Coronary artery (tissue), 2 donors: ENCODE measurements around the gene APOLD1.

Experiments
- DNase-seq: peaks from one replicate; pipeline ENCODE4 v3.0.0-alpha.2; 2017; ENCODE audit warnings: low spot score
- H3K27ac ChIP-seq, 2 donors: fragments of 200-600 bp; sonication (generic); one replicate each; pipeline ENCODE4 v1.5.1; 2016 to 2019
- H3K4me3 ChIP-seq: fragments of 200-600 bp; sonication (generic); 2 replicates; pipeline ENCODE4 v1.5.1; 2016; ENCODE audit warnings: mild to moderate bottlenecking, moderate library complexity
- TF ChIP-seq, protein P1 (sequence below): fragments of 200-600 bp; sonication (generic); IDR thresholded peaks from one replicate; pipeline ENCODE4 v1.5.1; 2019; ENCODE audit warnings: antibody characterized with exemption

The APOLD1 gene

DNA sequence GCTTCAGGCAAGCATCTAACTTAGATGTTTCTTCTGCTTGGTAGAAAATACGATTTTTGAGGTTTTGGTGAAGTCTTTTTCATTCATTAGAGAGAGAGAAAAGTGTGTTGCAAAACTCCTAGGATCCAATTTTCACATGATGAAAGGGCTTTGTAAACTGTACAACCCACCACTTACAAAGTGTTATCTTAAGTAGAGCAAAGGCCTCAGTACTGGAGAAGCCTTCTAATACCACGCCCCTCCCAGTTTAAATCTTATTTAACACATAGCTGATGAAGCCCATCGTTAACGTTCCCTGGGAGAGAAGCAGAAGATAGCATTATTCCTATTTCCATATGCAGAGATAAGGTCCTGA, 869 bp downstream of the APOLD1 start:
- no peak for DNase-seq
- peak overlapping the region; percentile 94 to 99 for H3K27ac ChIP-seq
- peak overlapping the region; percentile 86 for H3K4me3 ChIP-seq

DNA sequence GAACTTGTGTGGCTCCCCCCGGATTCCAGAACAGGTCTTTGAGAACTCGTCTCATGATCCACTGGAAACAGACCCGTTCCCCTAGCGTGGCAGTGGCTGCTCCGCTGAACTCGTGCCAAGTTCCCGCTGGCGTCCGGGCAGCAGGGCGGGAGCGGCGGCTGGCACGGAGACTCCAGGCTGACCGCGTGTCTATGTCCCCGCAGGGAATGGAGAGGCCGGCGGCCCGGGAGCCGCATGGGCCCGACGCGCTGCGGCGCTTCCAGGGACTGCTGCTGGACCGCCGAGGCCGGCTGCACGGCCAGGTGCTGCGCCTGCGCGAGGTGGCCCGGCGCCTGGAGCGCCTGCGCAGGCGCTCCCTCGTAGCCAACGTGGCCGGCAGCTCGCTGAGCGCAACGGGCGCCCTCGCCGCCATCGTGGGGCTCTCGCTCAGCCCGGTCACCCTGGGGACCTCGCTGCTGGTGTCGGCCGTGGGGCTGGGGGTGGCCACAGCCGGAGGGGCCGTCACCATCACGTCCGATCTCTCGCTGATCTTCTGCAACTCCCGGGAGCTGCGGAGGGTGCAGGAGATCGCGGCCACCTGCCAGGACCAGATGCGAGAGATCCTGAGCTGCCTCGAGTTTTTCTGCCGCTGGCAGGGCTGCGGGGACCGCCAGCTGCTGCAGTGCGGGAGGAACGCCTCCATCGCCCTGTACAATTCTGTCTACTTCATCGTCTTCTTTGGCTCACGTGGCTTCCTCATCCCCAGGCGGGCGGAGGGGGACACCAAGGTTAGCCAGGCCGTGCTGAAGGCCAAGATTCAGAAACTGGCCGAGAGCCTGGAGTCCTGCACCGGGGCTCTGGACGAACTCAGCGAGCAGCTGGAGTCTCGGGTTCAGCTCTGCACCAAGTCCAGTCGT, 1.5 kb downstream of the APOLD1 start:
- peak overlapping the region; percentile 86 for H3K4me3 ChIP-seq
- peak overlapping the region; percentile 94 to 99 for H3K27ac ChIP-seq
- TF ChIP-seq, protein P1, sequence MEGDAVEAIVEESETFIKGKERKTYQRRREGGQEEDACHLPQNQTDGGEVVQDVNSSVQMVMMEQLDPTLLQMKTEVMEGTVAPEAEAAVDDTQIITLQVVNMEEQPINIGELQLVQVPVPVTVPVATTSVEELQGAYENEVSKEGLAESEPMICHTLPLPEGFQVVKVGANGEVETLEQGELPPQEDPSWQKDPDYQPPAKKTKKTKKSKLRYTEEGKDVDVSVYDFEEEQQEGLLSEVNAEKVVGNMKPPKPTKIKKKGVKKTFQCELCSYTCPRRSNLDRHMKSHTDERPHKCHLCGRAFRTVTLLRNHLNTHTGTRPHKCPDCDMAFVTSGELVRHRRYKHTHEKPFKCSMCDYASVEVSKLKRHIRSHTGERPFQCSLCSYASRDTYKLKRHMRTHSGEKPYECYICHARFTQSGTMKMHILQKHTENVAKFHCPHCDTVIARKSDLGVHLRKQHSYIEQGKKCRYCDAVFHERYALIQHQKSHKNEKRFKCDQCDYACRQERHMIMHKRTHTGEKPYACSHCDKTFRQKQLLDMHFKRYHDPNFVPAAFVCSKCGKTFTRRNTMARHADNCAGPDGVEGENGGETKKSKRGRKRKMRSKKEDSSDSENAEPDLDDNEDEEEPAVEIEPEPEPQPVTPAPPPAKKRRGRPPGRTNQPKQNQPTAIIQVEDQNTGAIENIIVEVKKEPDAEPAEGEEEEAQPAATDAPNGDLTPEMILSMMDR = no peak
- peak; percentile 89 for DNase-seq

More for the DNA sequence above, 869 bp downstream of the APOLD1 start:
- TF ChIP-seq, protein P1 = no peak

GRCh38 chr12:12788131-12788530, 2.7 kb downstream of the APOLD1 start:
- Histone ChIP-seq H3K4me3 (peak overlapping the region; percentile 86), H3K27ac (peak overlapping the region; percentile 94 to 99)
- no peak for DNase-seq
- TF ChIP-seq, protein P1 = no peak

- TF ChIP-seq, protein P1 = peak; percentile 81
- DNase-seq = no peak
- H3K4me3 ChIP-seq = peak overlapping the region; percentile 86
- peak overlapping the region; percentile 94 to 99 for H3K27ac ChIP-seq
Observed at GRCh38 chr12:12788675-12789368, 3.4 kb downstream of the APOLD1 start.

DNA sequence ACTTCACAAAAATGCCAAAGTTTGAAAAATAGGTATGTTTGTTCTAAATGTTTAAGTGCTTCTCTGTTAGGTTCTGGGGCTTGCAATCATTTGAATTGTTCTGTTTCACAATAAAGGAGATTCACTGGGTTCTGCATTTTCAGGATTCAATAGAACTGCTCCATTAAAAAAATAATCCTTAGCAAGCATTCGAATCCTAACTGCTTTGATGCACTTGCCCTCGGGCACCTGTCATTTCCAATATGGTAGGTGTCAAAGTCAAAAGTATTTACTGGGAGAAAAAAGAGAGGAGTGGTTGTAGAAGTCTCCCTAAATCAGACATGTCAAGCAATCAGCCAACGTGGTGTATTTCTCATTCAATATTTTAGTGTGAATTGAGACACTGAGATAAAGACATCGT, 5.5 kb downstream of the APOLD1 start:
- Histone ChIP-seq H3K4me3 (no peak overlapping the region), H3K27ac (no peak overlapping the region)
- DNase-seq = no peak
- TF ChIP-seq, protein P1 = no peak

- peak overlapping the region; percentile 35 for H3K4me3 ChIP-seq
- TF ChIP-seq, protein P1 = no peak
- no peak for DNase-seq
- no peak overlapping the region for H3K27ac ChIP-seq
Observed at GRCh38 chr12:12791756-12792369, 6.4 kb downstream of the APOLD1 start.
